IMR-90 (cell line): ENCODE data around the gene ANKRD7. TPM values are rescaled to one million over a fixed set of nuclear protein-coding genes. Genes with fewer than 3 reads are reported as not detected.
"Not testable (repeated sequence)": the region's sequence is repeated elsewhere in the genome, so short reads cannot be mapped to it uniquely, and the experiment has no call there.

Experiments
- ATAC-seq: fragments of 200-7000 bp; cut with Tn5 transposase; 2 replicates; pipeline ENCODE4 v1.9.1; 2020; ENCODE audit warnings: low read depth, mild to moderate bottlenecking, moderate library complexity
- BruUV-seq: library from RNA; stranded (reverse); fragments of 400-500 nt; replicated peaks from 2 replicates; lab custom pipeline; 2021; lab: Mats Ljungman, UMichigan
- CTCF ChIA-PET: fragments of 300-600 bp; formaldehyde crosslinking; extraction: SDS; loops from one replicate; lab custom pipeline; 2021; ENCODE audit warnings: antibody characterized with exemption; lab: Yijun Ruan, JAX
- POLR2A ChIA-PET: fragments of 300-600 bp; sonication (Branson Sonifier 250); formaldehyde crosslinking; loops from one replicate; lab custom pipeline; 2022; ENCODE audit warnings: antibody characterized with exemption; ENCODE audit not compliant: unreplicated experiment; lab: Charles Lee
- DNase-seq: peaks from one replicate; pipeline ENCODE4 v3.0.0; 2013
- H2AFZ ChIP-seq: replicated peaks from 2 replicates; pipeline ENCODE3; 2013; ENCODE audit warnings: low read length, mild to moderate bottlenecking; ENCODE audit not compliant: poor library complexity
- H2AK5ac ChIP-seq: 2 replicates; pipeline ENCODE4 v1.6.1; 2013; ENCODE audit warnings: low read depth, low read length, inconsistent platforms
- H2AK9ac ChIP-seq: replicated peaks from 2 replicates; pipeline ENCODE3; 2013; ENCODE audit warnings: mild to moderate bottlenecking, low read depth, low read length, moderate library complexity; ENCODE audit not compliant: poor library complexity
- H2BK120ac ChIP-seq: 2 replicates; pipeline ENCODE4 v1.6.1; 2013; ENCODE audit warnings: low read depth, low read length, inconsistent platforms
- H2BK15ac ChIP-seq: 3 replicates; pipeline ENCODE4 v1.6.1; 2013; ENCODE audit warnings: low read depth, low read length, inconsistent platforms
- H2BK20ac ChIP-seq: 2 replicates; pipeline ENCODE4 v1.6.1; 2013; ENCODE audit warnings: low read depth, mild to moderate bottlenecking, inconsistent platforms, low read length, moderate library complexity
- H2BK5ac ChIP-seq: 2 replicates; pipeline ENCODE4 v1.6.1; 2013; ENCODE audit warnings: mild to moderate bottlenecking, low read depth, low read length, inconsistent platforms; ENCODE audit not compliant: poor library complexity, severe bottlenecking
- H3K14ac ChIP-seq: replicated peaks from 2 replicates; pipeline ENCODE4 v1.6.1; 2013; ENCODE audit warnings: low read depth, low read length, inconsistent platforms
- H3K18ac ChIP-seq: 2 replicates; pipeline ENCODE4 v1.6.1; 2013; ENCODE audit warnings: low read depth, low read length, control low read depth
- H3K23ac ChIP-seq: 2 replicates; pipeline ENCODE4 v1.6.1; 2013; ENCODE audit warnings: low read depth, low read length, inconsistent platforms
- H3K27ac ChIP-seq: 2 replicates; pipeline ENCODE4 v1.5.1; 2013; ENCODE audit warnings: mild to moderate bottlenecking, control low read depth, low read length; ENCODE audit not compliant: insufficient read depth
- H3K27me3 ChIP-seq: 2 replicates; pipeline ENCODE4 v1.6.1; 2013; ENCODE audit warnings: low read length; ENCODE audit not compliant: control insufficient read depth, insufficient read depth
- H3K36me3 ChIP-seq: 2 replicates; pipeline ENCODE4 v1.6.1; 2013; ENCODE audit warnings: low read length, mixed read lengths; ENCODE audit not compliant: control insufficient read depth, insufficient read depth
- H3K4ac ChIP-seq: 2 replicates; pipeline ENCODE4 v1.6.1; 2013; ENCODE audit warnings: low read depth, low read length, inconsistent platforms
- H3K4me1 ChIP-seq: 2 replicates; pipeline ENCODE4 v1.6.1; 2013; ENCODE audit warnings: low read length, mixed read lengths; ENCODE audit not compliant: control insufficient read depth, insufficient read depth
- H3K4me2 ChIP-seq: 2 replicates; pipeline ENCODE4 v1.6.1; 2013; ENCODE audit warnings: low read depth, mild to moderate bottlenecking, control low read depth, low read length, moderate library complexity
- H3K4me3 ChIP-seq: 2 replicates; pipeline ENCODE4 v1.5.1; 2013; ENCODE audit warnings: low read depth, mild to moderate bottlenecking, control low read depth, low read length, moderate library complexity; ENCODE audit not compliant: insufficient read depth
- H3K56ac ChIP-seq: 2 replicates; pipeline ENCODE4 v1.6.1; 2013; ENCODE audit warnings: low read length, inconsistent platforms; ENCODE audit not compliant: insufficient read depth; ENCODE audit errors: extremely low read depth
- H3K79me1 ChIP-seq, 2 experiments: 2 replicates each; pipeline ENCODE4 v1.6.1; 2013; ENCODE audit warnings: low read length in 2 of 2, inconsistent platforms in 1 of 2, low read depth in 1 of 2
- H3K9ac ChIP-seq: 2 replicates; pipeline ENCODE4 v1.6.1; 2013; ENCODE audit warnings: low read depth, low read length, control low read depth
- H3K9me1 ChIP-seq: 2 replicates; pipeline ENCODE4 v1.6.1; 2013; ENCODE audit warnings: low read length, inconsistent platforms; ENCODE audit not compliant: insufficient read depth
- H3K9me3 ChIP-seq: 2 replicates; pipeline ENCODE4 v1.6.1; 2013; ENCODE audit warnings: low read length; ENCODE audit not compliant: control insufficient read depth, insufficient read depth
- H4K20me1 ChIP-seq: 2 replicates; pipeline ENCODE4 v1.6.1; 2013; ENCODE audit warnings: low read length, inconsistent platforms; ENCODE audit not compliant: insufficient read depth
- H4K5ac ChIP-seq: 2 replicates; pipeline ENCODE4 v1.6.1; 2013; ENCODE audit warnings: mild to moderate bottlenecking, low read depth, low read length, control low read depth
- H4K8ac ChIP-seq, 2 experiments: 2 replicates each; pipeline ENCODE4 v1.6.1; 2013; ENCODE audit warnings: low read depth in 2 of 2, low read length in 2 of 2, control low read depth in 1 of 2, inconsistent platforms in 1 of 2
- H4K91ac ChIP-seq: 2 replicates; pipeline ENCODE4 v1.6.1; 2013; ENCODE audit warnings: low read depth, low read length, inconsistent platforms; ENCODE audit not compliant: insufficient read depth
- FOS ChIP-seq: fragments of 150-350 bp; IDR thresholded peaks from 2 replicates; pipeline ENCODE4 v1.6.1; 2016; ENCODE audit warnings: low read depth, low read length
- MAZ ChIP-seq: IDR thresholded peaks from 2 replicates; pipeline ENCODE4 v1.6.1; 2012; ENCODE audit warnings: low read depth, mild to moderate bottlenecking, low read length, improper control_type of control experiment, moderate library complexity, borderline replicate concordance
- NFE2L2 ChIP-seq: fragments of 150-350 bp; IDR thresholded peaks from 2 replicates; pipeline ENCODE4 v1.6.1; 2016; ENCODE audit warnings: low read depth, mild to moderate bottlenecking, low read length
- WGBS, 2 experiments: methylation state at CpG; one replicate each; pipeline versions ENCODE4 v1.1.5 to v1.1.7; 2013; ENCODE audit warnings: missing lambda C conversion rate in 2 of 2; ENCODE audit not compliant: insufficient read length in 1 of 2; ENCODE audit errors: extremely low coverage in 2 of 2; 5-methylcytosine and 5-hydroxymethylcytosine counted together
- dilution Hi-C: fragments of 300-500 bp; cut with HindIII; formaldehyde crosslinking; loops from one replicate; pipeline ENCODE4 v1.14.3; 2018; ENCODE audit warnings: low sequenced_read_pairs; ENCODE audit not compliant: unreplicated experiment
- in situ Hi-C: fragments of 300-500 bp; cut with MboI; formaldehyde crosslinking; loops from 3 replicates; pipeline ENCODE4 v1.14.3; 2019; ENCODE audit warnings: low sequenced_read_pairs, inconsistent platforms, mixed read lengths
- intact Hi-C: fragments of 100-400 bp; cut with micrococcal nuclease; formaldehyde crosslinking; loops from 2 replicates; pipeline ENCODE4 v1.10.0; 2022
- polyA plus RNA-seq, 3 experiments: library from polyadenylated mRNA; depleted of rRNA; stranded (reverse); fragments of >200 nt; gene quantifications; 2 replicates each; pipeline ENCODE4 v1.2.3, GENCODE V29; 2012; ENCODE audit warnings: low replicate concordance in 1 of 3
- total RNA-seq: library from RNA; depleted of rRNA; stranded (reverse); fragments of >200 nt; gene quantifications from 2 replicates; pipeline ENCODE4 v1.2.3, GENCODE V29; 2012

The ANKRD7 gene
- total and polyA plus RNA-seq, 2 of the 4 experiments (the other 2 are of a cell fraction), result 0.17 to 0.18 TPM

DNA sequence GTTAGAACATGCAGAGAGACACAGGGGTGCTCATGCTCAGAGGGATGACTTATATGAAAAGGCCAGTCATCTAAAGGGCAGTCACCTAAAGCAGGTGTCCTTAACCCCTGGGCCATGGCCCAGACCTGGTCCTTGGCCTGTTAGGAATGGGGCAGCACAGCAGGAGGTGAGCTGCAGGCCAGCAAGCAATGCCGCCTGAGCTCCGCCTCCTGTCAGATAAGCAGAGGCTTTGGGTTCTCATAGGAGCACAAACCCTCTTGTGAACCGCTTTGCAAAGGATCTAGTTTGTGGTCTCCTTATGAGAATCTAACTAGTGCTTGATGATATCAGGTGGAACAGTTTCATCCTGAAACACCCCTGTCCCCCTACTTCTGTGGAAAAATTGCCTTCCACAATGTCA, 14.5 kb downstream of the ANKRD7 start:
- in situ Hi-C loops, result no loop called here
- WGBS, 2 experiments, result no CpG with 5 or more reads among the region's 3 CpGs
- CTCF ChIA-PET, result no interaction called here

DNA sequence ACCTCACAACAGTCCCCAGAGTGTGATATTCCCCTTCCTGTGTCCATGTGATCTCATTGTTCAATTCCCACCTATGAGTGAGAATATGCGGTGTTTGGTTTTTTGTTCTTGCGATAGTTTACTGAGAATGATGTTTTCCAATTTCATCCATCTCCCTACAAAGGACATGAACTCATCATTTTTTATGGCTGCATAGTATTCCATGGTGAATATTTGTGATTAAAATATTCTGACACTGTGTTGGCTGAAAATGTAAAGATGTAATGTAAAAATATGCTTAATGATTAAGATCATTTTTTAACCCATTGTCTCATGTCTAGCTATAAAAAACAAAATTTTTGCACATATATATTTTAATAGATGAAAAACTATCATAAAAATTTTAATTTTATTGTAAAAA, 15.8 kb downstream of the ANKRD7 start:
- H3K79me1 ChIP-seq, H4K8ac ChIP-seq, DNase-seq, in situ Hi-C loops, dilution Hi-C loops, H3K27ac ChIP-seq, H3K4me2 ChIP-seq, H2BK15ac ChIP-seq, H3K18ac ChIP-seq, ATAC-seq, BruUV-seq, H3K56ac ChIP-seq, H3K4ac ChIP-seq, H3K9me1 ChIP-seq, H3K9ac ChIP-seq, CTCF ChIA-PET, H3K23ac ChIP-seq, H4K91ac ChIP-seq, H4K5ac ChIP-seq, H3K9me3 ChIP-seq, H3K36me3 ChIP-seq, H2BK120ac ChIP-seq, H2AK9ac ChIP-seq, intact Hi-C loops, H4K20me1 ChIP-seq, H2BK20ac ChIP-seq, POLR2A ChIA-PET, H2BK5ac ChIP-seq, H3K4me3 ChIP-seq, H2AK5ac ChIP-seq, H3K14ac ChIP-seq, H3K4me1 ChIP-seq, H2AFZ ChIP-seq, H3K27me3 ChIP-seq: not testable (repeated sequence)
- no CpG with 5 or more reads among the region's 2 CpGs for WGBS, 2 experiments

More for the DNA sequence above, 14.5 kb downstream of the ANKRD7 start:
- Histone ChIP-seq H2BK20ac (no peak overlapping the region), H2AK5ac (no peak overlapping the region), H3K14ac (no peak overlapping the region), H2AFZ (no peak overlapping the region), H2BK120ac (no peak overlapping the region), H3K4me1 (no peaks in the 10 kb centered on the region), H2BK5ac (no peak overlapping the region), H3K23ac (no peak overlapping the region), H3K9me3 (no peaks in the 10 kb centered on the region), H3K79me1 (no peaks in the 10 kb centered on the region), H4K91ac (no peak overlapping the region), H2AK9ac (no peak overlapping the region), H3K27ac (no peak overlapping the region), H3K4me3 (no peak overlapping the region), H4K5ac (no peak overlapping the region), H3K56ac (no peak overlapping the region), H3K27me3 (no peaks in the 10 kb centered on the region), H3K4me2 (no peak overlapping the region), H3K9me1 (no peaks in the 10 kb centered on the region), H3K4ac (no peak overlapping the region), H2BK15ac (no peak overlapping the region), H3K18ac (no peak overlapping the region), H3K36me3 (no peaks in the 10 kb centered on the region), H4K20me1 (no peaks in the 10 kb centered on the region), H4K8ac (no peak overlapping the region), H3K9ac (no peak overlapping the region)
- POLR2A ChIA-PET, result no interaction called here
- ATAC-seq (no peak), DNase-seq (no peak)
- no TSS peak for BruUV-seq
- dilution Hi-C loops, result no loop called here
- TF ChIP-seq MAZ, result no peak
- TF ChIP-seq FOS, result no peak
- no peak for TF ChIP-seq NFE2L2
- intact Hi-C loops, result no loop called here
